ENCODE results near the gene DENND1A.

Gene DENND1A

GRCh38 chr9:123614306-123615263 lies 315.3 kb downstream of the DENND1A start:
- ChIA-PET POLR2A (no interaction called here), CTCF (interaction anchor here (0.7 to 2.4 kb wide), 9 partner anchors 8 to 34 kb away, joined by 3 to 9 read pairs (median 4); no protein-coding TSS in a partner anchor)
- DNase-seq (ENCODE audit: extremely low spot score): no peak
- TF ChIP-seq CTCF (IDR thresholded peaks at IDR 0.05; ENCODE audit: control extremely low read depth, extremely low read depth, low read depth, missing control alignments): no peak

- POLR2A ChIA-PET: no interaction called here
- DNase-seq (ENCODE audit: extremely low spot score): no peak
- TF ChIP-seq CTCF (IDR thresholded peaks at IDR 0.05; ENCODE audit: control extremely low read depth, extremely low read depth, low read depth, missing control alignments): no peak
- CTCF ChIA-PET: interaction anchor here (1.0 to 1.7 kb wide), 2 partner anchors 10 to 151 kb away, joined by 3 read pairs; no protein-coding TSS in a partner anchor
Observed at GRCh38 chr9:123611226-123611625, 318.7 kb downstream of the DENND1A start.

GRCh38 chr9:123609844-123610243 lies 320.1 kb downstream of the DENND1A start:
- no peak for TF ChIP-seq CTCF (IDR thresholded peaks at IDR 0.05; ENCODE audit: control extremely low read depth, extremely low read depth, low read depth, missing control alignments)
- no peak for DNase-seq (ENCODE audit: extremely low spot score)
- ChIA-PET POLR2A (no interaction called here), CTCF (interaction anchor here (1.7 kb wide), 1 partner anchor 152 kb away, joined by 3 read pairs; no protein-coding TSS in a partner anchor)

- peak; percentile 74 for DNase-seq (ENCODE audit: extremely low spot score)
- POLR2A ChIA-PET: no interaction called here
- CTCF ChIA-PET: interaction anchor here (1.1 to 1.9 kb wide), 3 partner anchors 30 to 432 kb away, joined by 3 to 6 read pairs (median 3); no protein-coding TSS in a partner anchor
- TF ChIP-seq CTCF (IDR thresholded peaks at IDR 0.05; ENCODE audit: control extremely low read depth, extremely low read depth, low read depth, missing control alignments): no peak
Observed at GRCh38 chr9:123608104-123608503, 321.8 kb downstream of the DENND1A start.

- POLR2A ChIA-PET: no interaction called here
- CTCF ChIA-PET: interaction anchor here (1.1 to 2.2 kb wide), 4 partner anchors 9 to 433 kb away, joined by 3 to 9 read pairs (median 4); no protein-coding TSS in a partner anchor
- TF ChIP-seq CTCF (IDR thresholded peaks at IDR 0.05; ENCODE audit: control extremely low read depth, extremely low read depth, low read depth, missing control alignments): no peak
- DNase-seq (ENCODE audit: extremely low spot score): no peak
Observed at GRCh38 chr9:123607479-123607878, 322.4 kb downstream of the DENND1A start.

GRCh38 chr9:123606141-123606540 lies 323.8 kb downstream of the DENND1A start:
- TF ChIP-seq CTCF (IDR thresholded peaks at IDR 0.05; ENCODE audit: control extremely low read depth, extremely low read depth, low read depth, missing control alignments): no peak
- no peak for DNase-seq (ENCODE audit: extremely low spot score)
- CTCF ChIA-PET: interaction anchor here (1.9 to 2.2 kb wide), 2 partner anchors 10 to 434 kb away, joined by 6 to 9 read pairs; no protein-coding TSS in a partner anchor
- POLR2A ChIA-PET: no interaction called here

All from GM10248 (cell line).